D721Med (cell line): ENCODE measurements around the gene DCST1.

Experiments used
- DNase-seq: peaks from one replicate; pipeline ENCODE4 v3.0.0; 2011; ENCODE audit warnings: low spot score; ENCODE audit not compliant: insufficient read length
- FAIRE-seq: peaks from 2 replicates; lab custom pipeline; 2011; peaks lifted over from hg19 to GRCh38; lab: Jason Lieb, UNC
- CTCF ChIP-seq: IDR thresholded peaks from 2 replicates; pipeline ENCODE4 v1.5.1; 2012; ENCODE audit warnings: mild to moderate bottlenecking, control low read depth; ENCODE audit not compliant: insufficient read depth; ENCODE audit errors: missing control alignments

Gene DCST1

DNA sequence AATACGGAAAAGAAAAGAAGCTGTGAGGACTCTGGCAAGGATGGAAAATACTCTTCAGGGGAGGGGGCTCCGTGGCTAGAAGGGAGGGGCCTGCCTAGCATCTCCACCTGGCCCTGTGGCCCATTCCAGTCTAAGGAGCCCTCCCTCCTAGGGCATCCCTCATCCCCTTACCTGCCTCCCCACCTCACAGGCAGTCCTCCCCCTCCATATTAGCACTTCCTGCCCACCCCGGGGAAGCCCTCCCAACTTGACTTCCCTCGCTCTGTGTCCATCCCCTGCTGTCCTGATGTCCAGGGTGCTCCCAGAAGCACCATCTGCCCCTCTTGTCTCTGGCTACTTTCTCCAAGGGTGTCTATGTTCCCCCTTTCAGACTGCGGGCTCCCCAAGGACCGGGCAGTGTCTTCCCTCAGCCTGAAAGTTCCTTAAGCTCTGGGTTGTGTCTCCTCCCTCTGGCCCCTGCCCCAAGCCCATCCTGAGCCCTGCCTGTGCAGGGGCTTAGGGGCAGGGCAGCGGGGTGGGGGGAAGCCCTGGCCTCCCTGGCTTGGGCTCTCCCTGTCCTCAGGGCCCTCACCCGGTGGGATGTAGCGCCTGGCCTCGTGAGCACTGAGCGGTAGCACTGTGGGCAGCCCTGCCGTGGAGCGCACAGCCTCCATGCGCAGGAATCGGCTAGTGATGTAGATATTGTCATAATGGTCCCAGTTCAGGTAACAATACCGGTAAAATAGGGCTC, 3.9 kb upstream of the DCST1 start:
- TF ChIP-seq CTCF, result no peak
- FAIRE-seq (no peak), DNase-seq (no peak)

GRCh38 chr1:155030243-155030795, 3.3 kb upstream of the DCST1 start:
- FAIRE-seq, result no peak
- no peak for DNase-seq
- TF ChIP-seq CTCF, result no peak

- TF ChIP-seq CTCF, result no peak
- DNase-seq (no peak), FAIRE-seq (no peak)
Observed at GRCh38 chr1:155030899-155031298, 2.7 kb upstream of the DCST1 start.

GRCh38 chr1:155032886-155033285, 738 bp upstream of the DCST1 start:
- no peak for TF ChIP-seq CTCF
- no peak for DNase-seq
- no peak for FAIRE-seq

DNA sequence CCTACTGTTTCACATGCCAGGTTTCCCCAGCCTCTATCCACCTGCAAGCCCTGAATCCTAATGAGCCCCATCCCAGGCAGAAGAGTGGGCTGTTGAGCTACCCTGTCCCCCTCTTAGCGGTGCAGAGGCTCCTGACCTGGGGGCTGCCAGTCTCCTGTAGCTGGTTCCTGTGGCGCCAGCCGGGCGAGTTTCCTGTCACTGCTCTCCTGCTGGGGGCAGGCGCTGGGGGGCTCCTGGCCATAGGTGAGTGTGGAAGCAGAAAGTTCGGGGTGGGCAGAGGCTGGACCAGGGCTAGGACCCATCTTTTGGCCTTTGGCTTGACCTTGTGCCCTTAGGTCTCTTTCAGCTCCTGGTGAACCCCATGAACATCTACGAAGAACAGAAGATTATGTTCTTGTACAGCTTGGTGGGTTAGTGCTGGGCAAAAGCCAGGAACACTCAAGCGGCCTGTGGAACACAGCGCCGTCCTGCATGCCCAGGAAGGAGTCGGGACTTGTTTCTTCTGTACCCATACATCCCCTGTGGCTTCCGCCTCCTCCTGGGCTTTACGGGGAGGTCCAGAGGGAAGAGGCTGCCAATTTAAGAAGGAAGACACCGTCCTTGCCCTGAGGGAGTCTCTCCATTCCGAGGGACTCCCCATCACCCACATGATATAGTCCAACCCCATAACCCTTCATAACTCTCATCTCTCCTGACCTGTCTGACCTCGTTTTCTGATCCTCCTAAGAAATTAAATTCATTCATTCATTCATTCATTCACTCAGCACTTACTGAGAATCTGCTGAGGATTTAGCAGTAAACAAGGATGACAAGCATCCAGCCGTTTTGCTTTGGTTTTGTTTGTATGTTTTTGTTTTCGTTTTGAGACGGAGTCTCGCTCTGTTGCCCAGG, 939 bp downstream of the DCST1 start:
- no peak for FAIRE-seq

GRCh38 chr1:155035936-155036335, 2.3 kb downstream of the DCST1 start:
- FAIRE-seq (no peak), DNase-seq (no peak)
- TF ChIP-seq CTCF, result no peak

More for the DNA sequence above, 939 bp downstream of the DCST1 start:
- DNase-seq, result no peak
- TF ChIP-seq CTCF, result no peak
